Cardiac muscle cell (in vitro differentiated cells and primary cell): ENCODE measurements around the gene NRSN1. TPM values are rescaled to one million over a fixed set of nuclear protein-coding genes. Genes with fewer than 3 reads are reported as not detected.

Source experiments
- DNase-seq, 2 donors: peaks; one replicate each; pipeline versions ENCODE4 v3.0.0 to v3.0.0-alpha.2; 2010 to 2017; ENCODE audit warnings: low read depth in 1 of 2, low spot score in 1 of 2
- H3K27ac ChIP-seq: fragments of 200-600 bp; sonication (generic); 2 replicates; pipeline ENCODE4 v1.5.1; 2016
- H3K27me3 ChIP-seq: fragments of 200-600 bp; sonication (generic); 2 replicates; pipeline ENCODE4 v1.6.0; 2016; ENCODE audit warnings: control low read depth
- H3K36me3 ChIP-seq: fragments of 200-600 bp; sonication (generic); 2 replicates; pipeline ENCODE4 v1.5.1; 2016; ENCODE audit warnings: control low read depth
- H3K4me1 ChIP-seq: fragments of 200-600 bp; sonication (generic); 2 replicates; pipeline ENCODE4 v1.8.1; 2017; ENCODE audit warnings: low read depth, mild to moderate bottlenecking, mixed run types
- H3K4me3 ChIP-seq: fragments of 200-600 bp; sonication (generic); 2 replicates; pipeline ENCODE4 v1.5.1; 2016; ENCODE audit warnings: mild to moderate bottlenecking
- H3K9me3 ChIP-seq: fragments of 200-600 bp; sonication (generic); 2 replicates; pipeline ENCODE4 v1.5.1; 2017; ENCODE audit warnings: low read depth, mild to moderate bottlenecking, control low read depth
- polyA plus RNA-seq: library from polyadenylated mRNA; unstranded; fragments of >200 nt; fragmentation: Nextera tagmentation; extraction: Ambion mirVana; gene quantifications from 2 replicates; pipeline ENCODE4 v1.2.1, GENCODE V29; 2016
- total RNA-seq: library from RNA; depleted of rRNA; stranded (reverse); fragments of >200 nt; gene quantifications from 2 replicates; pipeline ENCODE4 v1.2.3, GENCODE V29; 2016
- TF ChIP-seq, protein P1 (sequence below): IDR thresholded peaks from 2 replicates; pipeline ENCODE4 v1.5.1; 2012; ENCODE audit warnings: low read depth, mild to moderate bottlenecking, low read length

The NRSN1 gene
- total and polyA plus RNA-seq, 2 experiments from 2014 or later = not detected

DNA sequence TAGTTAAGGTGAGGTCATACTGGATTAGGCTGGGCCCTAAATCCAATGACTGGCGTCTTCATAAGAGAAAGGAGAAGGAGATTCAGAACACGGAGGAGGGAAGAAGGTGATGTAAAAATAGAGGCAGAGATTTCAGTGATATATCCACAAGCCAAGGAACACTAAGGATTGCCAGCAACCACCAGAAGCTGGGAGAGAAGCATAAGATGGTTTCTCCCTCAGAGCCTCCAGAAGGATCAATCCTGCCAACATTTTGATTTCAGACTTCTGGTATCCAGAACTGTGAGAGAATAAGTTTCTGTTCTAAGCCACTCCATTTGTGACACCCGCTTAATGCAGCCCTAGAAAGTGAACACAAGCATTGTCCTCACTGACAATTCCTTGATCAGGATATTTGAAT is 33.6 kb upstream of the NRSN1 start:
- Histone ChIP-seq H3K4me1 (no peaks in the 10 kb centered on the region), H3K27ac (no peak overlapping the region), H3K36me3 (no peaks in the 10 kb centered on the region), H3K4me3 (no peak overlapping the region), H3K9me3 (no peaks in the 10 kb centered on the region), H3K27me3 (peaks cover 57% of the 10 kb centered on the region)
- TF ChIP-seq, protein P1, sequence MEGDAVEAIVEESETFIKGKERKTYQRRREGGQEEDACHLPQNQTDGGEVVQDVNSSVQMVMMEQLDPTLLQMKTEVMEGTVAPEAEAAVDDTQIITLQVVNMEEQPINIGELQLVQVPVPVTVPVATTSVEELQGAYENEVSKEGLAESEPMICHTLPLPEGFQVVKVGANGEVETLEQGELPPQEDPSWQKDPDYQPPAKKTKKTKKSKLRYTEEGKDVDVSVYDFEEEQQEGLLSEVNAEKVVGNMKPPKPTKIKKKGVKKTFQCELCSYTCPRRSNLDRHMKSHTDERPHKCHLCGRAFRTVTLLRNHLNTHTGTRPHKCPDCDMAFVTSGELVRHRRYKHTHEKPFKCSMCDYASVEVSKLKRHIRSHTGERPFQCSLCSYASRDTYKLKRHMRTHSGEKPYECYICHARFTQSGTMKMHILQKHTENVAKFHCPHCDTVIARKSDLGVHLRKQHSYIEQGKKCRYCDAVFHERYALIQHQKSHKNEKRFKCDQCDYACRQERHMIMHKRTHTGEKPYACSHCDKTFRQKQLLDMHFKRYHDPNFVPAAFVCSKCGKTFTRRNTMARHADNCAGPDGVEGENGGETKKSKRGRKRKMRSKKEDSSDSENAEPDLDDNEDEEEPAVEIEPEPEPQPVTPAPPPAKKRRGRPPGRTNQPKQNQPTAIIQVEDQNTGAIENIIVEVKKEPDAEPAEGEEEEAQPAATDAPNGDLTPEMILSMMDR = no peak
- no peak for DNase-seq

DNA sequence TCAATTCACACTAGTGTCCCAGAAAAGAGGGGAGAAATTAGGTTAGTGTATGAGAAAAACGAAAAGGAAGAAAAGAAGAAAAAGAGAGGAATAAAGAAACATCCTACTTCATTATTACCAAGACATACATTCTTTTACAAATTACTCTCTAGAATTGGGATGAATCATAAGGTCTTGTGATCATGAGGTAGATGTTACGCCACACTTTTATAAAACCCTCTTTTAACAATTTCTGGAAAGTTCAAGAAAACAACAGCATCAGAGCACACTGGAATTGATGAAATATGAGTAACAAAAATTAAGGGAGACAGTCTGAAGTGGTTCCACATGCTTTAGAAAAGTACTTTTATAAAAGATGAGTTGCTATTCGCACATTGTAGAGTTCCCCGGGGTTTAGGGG is 32.6 kb upstream of the NRSN1 start:
- Histone ChIP-seq H3K36me3 (no peaks in the 10 kb centered on the region), H3K4me3 (no peak overlapping the region), H3K27me3 (peaks cover 66% of the 10 kb centered on the region), H3K27ac (no peak overlapping the region), H3K9me3 (no peaks in the 10 kb centered on the region), H3K4me1 (no peaks in the 10 kb centered on the region)
- TF ChIP-seq, protein P1 = no peak
- DNase-seq = no peak

DNA sequence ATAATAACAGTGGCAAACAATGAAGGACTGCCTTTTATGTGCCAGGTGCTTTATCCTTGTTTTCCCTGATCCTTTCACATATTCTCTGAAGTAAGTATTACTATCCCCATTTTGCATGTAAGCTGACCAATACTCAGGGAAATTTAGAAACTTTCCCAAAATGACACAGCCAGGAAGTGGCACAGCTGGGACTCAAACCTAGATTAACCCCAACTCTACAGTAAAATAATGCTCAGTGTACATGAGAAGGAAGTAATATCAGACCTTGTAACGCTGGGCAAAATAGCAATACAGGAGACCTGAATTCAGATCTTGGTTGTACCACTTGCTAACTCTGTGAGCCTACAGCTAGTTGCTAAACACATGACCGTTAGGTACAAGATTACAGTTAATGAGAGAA is 26.8 kb upstream of the NRSN1 start:
- Histone ChIP-seq H3K4me1 (no peaks in the 10 kb centered on the region), H3K9me3 (no peaks in the 10 kb centered on the region), H3K27me3 (peaks cover 71% of the 10 kb centered on the region), H3K27ac (no peak overlapping the region), H3K36me3 (no peaks in the 10 kb centered on the region), H3K4me3 (no peak overlapping the region)
- no peak for DNase-seq
- TF ChIP-seq, protein P1 = no peak

DNA sequence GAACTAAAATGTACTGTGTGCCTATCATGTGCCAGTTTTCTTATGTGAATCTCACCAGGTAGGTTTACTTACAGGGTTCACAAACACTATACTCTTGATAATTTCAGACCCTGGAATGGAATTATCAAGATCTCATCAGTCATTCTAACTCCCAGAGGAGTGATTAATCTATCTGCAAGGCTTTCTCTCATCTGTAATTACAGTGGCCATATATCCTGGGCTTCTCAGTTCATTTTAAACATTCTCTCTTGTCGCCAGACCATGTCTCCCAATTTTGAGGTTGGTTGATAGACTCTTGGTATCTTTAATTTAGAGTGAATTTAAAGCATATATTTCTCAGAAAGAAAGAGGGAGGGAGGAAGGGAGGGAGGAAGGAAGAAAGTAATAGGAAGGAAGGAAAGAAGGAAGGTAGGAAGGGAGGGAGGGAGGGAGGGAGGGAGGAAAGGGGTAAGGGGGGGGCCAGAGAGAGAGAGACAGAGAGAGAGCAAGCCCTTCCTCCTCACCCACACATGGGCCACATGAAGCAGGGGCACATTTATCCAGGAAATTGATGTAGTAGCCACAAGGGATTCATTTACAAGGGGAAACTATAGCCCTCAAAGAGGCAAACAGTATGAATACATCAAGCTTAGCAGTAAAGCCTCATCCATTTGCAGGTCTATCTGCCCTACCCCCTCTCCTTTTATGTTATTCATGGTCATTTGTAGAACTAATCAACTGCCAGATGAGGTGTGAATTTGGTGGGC is 25.8 kb upstream of the NRSN1 start:
- H3K4me1 ChIP-seq = no peaks in the 10 kb centered on the region
- peaks cover 71% of the 10 kb centered on the region for H3K27me3 ChIP-seq
- no peaks in the 10 kb centered on the region for H3K9me3 ChIP-seq
- TF ChIP-seq, protein P1 = no peak
- H3K27ac ChIP-seq = no peak overlapping the region
- H3K4me3 ChIP-seq = no peak overlapping the region
- DNase-seq = no peak
- no peaks in the 10 kb centered on the region for H3K36me3 ChIP-seq

DNA sequence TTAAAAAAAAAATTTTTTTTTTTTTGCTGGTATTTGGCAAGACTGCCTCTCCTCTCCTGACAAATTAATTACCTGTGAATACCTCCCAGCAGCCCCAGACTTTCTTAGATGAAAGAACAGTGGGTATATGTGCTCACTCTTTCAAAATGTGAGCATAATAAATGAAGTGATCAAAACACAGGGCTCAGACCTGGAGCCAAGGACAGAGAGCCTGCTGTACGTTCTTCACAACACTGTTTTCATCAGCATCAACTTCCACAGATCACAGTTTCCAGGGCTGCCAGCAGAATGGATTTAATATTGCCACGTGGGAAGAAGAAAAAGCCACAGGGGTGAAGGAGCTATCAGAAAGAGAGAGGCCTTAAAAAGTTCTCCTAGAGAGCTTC is 25.3 kb upstream of the NRSN1 start:
- Histone ChIP-seq H3K27me3 (peaks cover 71% of the 10 kb centered on the region), H3K36me3 (no peaks in the 10 kb centered on the region), H3K4me3 (no peak overlapping the region), H3K27ac (no peak overlapping the region), H3K9me3 (no peaks in the 10 kb centered on the region), H3K4me1 (no peaks in the 10 kb centered on the region)
- DNase-seq = no peak
- TF ChIP-seq, protein P1 = no peak
